GM19328 (cell line): ENCODE results near the gene ARHGAP9.
A peak's percentile ranks its signal among the peaks of the same experiment; 100 is the strongest.
"Not testable (repeated sequence)": the region's sequence is repeated elsewhere in the genome, so short reads cannot be mapped to it uniquely, and the experiment has no call there.

Experiments used
- ATAC-seq: cut with Tn5 transposase; IDR thresholded peaks from one replicate; pipeline ENCODE4 v1.9.1; 2021; ENCODE audit warnings: mild to moderate bottlenecking, moderate library complexity; ENCODE audit not compliant: unreplicated experiment

Gene ARHGAP9

GRCh38 chr12:57439762-57440266, 39.9 kb downstream of the ARHGAP9 start:
- no peak for ATAC-seq

- no peak for ATAC-seq
Measured at GRCh38 chr12:57438400-57438799, 41.3 kb downstream of the ARHGAP9 start.

- ATAC-seq, result no peak
Measured at GRCh38 chr12:57435293-57435692, 44.4 kb downstream of the ARHGAP9 start.

- no peak for ATAC-seq
Measured at GRCh38 chr12:57434517-57435223, 45.0 kb downstream of the ARHGAP9 start, which contains the start of gene INHBC. Gene INHBC, plus strand, starts transcription at chr12:57434784. Its CDS starts 103 bp downstream, at chr12:57434887.

GRCh38 chr12:57433370-57433769, 46.3 kb downstream of the ARHGAP9 start:
- ATAC-seq, result no peak

GRCh38 chr12:57431654-57432188, 47.9 kb downstream of the ARHGAP9 start:
- no peak for ATAC-seq

GRCh38 chr12:57430931-57431566, 48.6 kb downstream of the ARHGAP9 start, which contains the start of gene R3HDM2:
Gene R3HDM2, minus strand, starts transcription at chr12:57431043. Its CDS starts 120,615 bp downstream, at chr12:57310428.
- peak; percentile 94 for ATAC-seq

- ATAC-seq, result peak; percentile 47
Measured at GRCh38 chr12:57430112-57430930, 49.3 kb downstream of the ARHGAP9 start.

GRCh38 chr12:57429473-57430111, 50.1 kb downstream of the ARHGAP9 start:
- no peak for ATAC-seq

- ATAC-seq, result no peak
Measured at GRCh38 chr12:57428965-57429364, 50.7 kb downstream of the ARHGAP9 start.

- not testable (repeated sequence) for ATAC-seq
Measured at GRCh38 chr12:57426948-57427347, 52.7 kb downstream of the ARHGAP9 start.
